ENCODE data around the gene SLC12A9.

GRCh38 chr7:100840470-100841100 lies 11.9 kb upstream of the SLC12A9 start:
- TF ChIP-seq CTCF (IDR thresholded peaks at IDR 0.05; ENCODE audit: insufficient read depth, low read length, poor library complexity, severe bottlenecking) (no peak), EZH2phosphoT487 (conservative IDR thresholded peaks at IDR 0.05; ENCODE audit: low read length) (no peak)
